ENCODE results near the gene OVCH2.
A peak's percentile ranks its signal among the peaks of the same experiment; 100 is the strongest.
"Not testable (repeated sequence)": the region's sequence is repeated elsewhere in the genome, so short reads cannot be mapped to it uniquely, and the experiment has no call there.

OVCH2 gene

DNA sequence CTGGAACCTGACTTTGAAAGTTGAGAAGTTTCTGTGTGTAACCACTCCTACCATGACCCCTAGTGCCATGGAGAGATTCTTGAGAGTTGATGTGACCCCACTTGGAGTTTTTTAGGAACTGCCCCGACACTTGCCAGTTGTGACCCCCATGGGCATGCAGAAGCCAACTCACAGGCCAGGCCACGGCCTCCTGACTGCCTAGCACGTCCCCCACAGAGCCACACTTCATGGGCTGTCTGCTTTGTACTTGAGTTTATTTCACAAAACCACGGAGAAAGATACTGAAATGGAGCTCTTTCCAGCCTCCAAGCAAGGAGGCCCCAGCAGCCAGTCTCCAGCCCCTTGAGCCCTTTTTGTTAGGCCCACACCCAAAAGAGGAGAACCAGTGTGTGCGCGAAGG lies 41.4 kb downstream of the OVCH2 start:
- DNase-seq (ENCODE audit: low spot score) = no peak
- TF ChIP-seq, protein P1, sequence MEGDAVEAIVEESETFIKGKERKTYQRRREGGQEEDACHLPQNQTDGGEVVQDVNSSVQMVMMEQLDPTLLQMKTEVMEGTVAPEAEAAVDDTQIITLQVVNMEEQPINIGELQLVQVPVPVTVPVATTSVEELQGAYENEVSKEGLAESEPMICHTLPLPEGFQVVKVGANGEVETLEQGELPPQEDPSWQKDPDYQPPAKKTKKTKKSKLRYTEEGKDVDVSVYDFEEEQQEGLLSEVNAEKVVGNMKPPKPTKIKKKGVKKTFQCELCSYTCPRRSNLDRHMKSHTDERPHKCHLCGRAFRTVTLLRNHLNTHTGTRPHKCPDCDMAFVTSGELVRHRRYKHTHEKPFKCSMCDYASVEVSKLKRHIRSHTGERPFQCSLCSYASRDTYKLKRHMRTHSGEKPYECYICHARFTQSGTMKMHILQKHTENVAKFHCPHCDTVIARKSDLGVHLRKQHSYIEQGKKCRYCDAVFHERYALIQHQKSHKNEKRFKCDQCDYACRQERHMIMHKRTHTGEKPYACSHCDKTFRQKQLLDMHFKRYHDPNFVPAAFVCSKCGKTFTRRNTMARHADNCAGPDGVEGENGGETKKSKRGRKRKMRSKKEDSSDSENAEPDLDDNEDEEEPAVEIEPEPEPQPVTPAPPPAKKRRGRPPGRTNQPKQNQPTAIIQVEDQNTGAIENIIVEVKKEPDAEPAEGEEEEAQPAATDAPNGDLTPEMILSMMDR (IDR thresholded peaks at IDR 0.05; ENCODE audit: extremely low read depth, missing control alignments) = no peak

DNA sequence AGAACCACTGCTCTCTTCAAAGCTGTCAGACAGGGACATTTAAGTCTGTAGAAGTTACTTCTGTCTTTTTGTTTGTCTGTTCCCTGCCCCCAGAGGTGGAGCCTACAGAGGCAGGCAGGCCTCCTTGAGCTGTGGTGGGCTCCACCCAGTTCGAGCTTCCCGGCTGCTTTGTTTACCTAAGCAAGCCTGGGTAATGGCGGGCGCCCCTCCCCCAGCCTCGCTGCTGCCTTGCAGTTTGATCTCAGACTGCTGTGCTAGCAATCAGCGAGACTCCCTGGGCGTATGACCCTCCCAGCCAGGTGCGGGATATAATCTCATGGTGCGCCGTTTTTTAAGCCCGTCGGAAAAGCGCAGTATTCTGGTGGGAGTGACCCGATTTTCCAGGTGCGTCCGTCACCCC lies 42.7 kb downstream of the OVCH2 start:
- DNase-seq (ENCODE audit: low spot score) = not testable (repeated sequence)

DNA sequence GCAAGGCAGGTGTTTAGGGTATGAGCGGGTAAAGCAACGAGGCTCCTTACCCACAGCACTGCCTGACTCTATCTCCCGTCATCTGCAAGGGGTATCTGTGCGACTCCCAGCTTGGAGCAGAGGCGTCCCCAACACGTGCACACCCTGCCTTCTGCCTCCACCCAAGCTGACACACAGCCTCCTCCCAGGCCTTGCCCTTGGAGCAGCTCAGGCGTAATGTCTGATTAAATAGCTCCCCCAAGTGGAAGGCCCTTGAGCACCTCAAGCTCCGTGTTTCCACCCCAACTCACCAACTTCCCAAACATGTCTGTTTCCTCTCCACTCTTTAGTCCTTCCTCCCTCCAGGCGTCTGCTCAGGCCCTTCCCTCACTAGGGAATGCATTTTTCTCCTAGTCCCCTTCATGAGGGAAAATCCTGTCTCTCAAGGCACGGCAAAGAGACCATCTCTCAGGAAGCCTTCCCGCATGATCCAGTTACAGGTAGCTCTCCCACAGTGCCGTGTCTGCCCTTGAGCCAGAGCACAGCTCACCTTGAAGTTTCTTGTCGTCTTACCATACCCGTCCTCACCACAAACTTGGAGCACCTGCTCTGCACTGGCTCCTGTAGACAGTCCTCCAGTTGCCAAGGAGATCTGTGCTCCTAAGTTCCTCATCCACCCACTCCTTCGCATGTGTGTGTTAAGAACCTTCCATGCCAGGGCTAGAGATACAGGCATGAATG lies 48.8 kb downstream of the OVCH2 start:
- peak; percentile 36 for DNase-seq (ENCODE audit: low spot score)
- TF ChIP-seq, protein P1 (IDR thresholded peaks at IDR 0.05; ENCODE audit: extremely low read depth, missing control alignments) = peak; percentile 32

DNA sequence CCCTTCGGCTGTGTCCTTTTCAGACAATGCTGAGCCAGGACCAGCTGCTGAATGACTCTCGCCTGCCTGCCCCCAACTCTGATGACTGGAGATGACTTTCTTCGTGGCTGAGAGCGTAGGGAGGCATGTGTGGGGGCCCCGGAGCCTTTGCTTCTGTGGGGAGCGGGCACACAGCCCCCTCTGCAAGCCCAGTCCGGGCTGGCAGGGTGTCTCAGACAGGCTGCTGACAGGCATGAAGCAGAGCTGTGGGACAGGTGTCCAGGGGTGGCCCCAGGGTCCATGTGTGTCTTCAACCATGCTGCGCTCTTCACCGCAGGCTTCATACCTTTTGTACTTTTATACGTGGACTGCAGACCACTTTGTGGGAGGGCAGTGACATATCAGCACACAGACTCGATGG lies 49.6 kb downstream of the OVCH2 start:
- TF ChIP-seq, protein P1 (IDR thresholded peaks at IDR 0.05; ENCODE audit: extremely low read depth, missing control alignments) = no peak
- no peak for DNase-seq (ENCODE audit: low spot score)

DNA sequence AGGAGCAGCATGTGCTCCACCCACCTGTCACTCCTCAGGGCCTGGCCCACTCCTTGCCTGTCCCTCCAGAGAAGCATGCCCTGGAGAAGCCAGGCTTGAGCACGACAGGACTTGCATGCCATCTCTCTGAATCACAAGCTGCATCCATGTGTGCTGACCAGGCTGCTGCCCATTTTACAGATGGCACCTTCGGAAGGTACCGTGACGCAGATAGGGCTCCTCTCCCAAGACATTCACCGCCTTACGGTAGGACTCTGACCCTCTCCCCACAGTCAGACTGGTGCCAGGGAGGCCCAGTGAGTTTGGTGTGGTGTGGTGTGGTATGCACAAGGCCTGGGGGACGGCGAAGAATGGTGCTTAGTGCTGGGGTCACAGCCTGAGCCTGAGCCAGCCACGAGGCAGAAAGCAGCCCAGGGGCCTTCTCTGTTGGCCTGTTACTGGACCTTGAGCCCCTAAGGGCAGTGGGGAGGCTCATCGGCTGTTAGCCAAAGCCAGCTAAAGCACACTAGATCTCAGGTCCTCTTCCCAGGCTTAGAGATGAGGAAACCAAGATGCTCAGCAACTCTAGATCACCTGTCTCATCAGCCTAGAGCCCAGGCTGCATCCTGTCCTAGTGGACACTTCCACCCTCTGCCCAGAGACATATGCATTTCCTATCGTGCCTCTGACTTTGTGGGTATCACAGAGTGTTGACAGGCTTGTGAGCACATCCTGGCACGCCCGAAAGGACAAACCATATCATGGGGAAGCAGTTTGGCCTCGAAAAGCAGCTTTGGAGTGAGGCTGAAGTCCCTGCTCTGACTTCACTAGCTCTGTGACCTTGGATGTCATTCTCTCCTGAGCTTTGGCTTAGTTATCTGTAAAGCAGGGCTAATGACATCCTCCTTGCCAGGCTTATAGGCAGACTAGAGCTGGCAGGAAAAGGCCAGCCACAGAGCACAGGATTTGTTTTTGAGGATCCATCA lies 50.7 kb downstream of the OVCH2 start:
- DNase-seq (ENCODE audit: low spot score) = no peak
- TF ChIP-seq, protein P1 (IDR thresholded peaks at IDR 0.05; ENCODE audit: extremely low read depth, missing control alignments) = no peak

DNA sequence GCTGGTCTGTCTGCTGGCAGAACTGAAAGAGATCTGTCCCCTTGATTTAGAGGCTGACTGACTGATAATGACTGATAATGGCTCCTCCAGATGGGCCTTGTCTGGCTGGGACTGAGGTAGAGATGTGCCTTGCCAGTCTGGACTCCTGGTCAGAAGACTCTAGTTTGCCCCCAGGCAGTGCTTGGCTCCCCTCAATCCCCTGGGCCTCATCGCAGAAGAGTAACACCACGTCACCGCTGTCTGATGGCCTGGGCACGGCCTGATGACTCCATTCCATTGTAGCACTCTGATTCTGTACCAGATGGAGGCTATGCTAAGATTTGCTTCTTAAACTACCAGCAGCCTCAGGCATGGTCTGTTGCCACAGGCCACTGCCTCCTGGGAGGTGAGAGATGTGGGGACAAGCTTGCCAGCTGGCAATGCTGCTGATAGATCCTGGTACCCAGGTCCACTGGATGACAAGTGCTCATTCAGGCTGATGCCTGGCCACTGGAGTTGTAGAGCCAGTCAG lies 52.0 kb downstream of the OVCH2 start:
- TF ChIP-seq, protein P1 (IDR thresholded peaks at IDR 0.05; ENCODE audit: extremely low read depth, missing control alignments) = no peak
- no peak for DNase-seq (ENCODE audit: low spot score)

DNA sequence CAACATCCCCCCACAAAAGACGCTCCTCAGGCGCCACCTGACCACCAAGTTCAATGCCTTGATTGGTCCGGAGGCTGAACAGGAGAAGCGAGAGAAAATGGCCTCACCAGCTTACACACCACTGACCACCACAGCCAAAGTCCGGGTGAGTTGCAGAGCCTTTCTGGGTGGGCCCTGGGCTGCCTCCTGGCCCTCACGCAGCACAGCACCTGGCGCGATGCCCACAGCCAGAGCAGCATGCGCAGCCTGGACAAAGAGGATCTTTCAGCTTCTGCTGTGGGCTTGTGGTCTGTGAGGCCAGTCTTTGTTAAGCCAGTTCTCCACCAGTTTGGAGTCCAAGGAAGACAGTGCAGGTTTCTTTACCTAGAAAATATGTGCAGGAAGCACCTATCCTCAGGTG lies 54.6 kb downstream of the OVCH2 start:
- DNase-seq (ENCODE audit: low spot score) = no peak

More for the DNA sequence above, 54.6 kb downstream of the OVCH2 start:
- TF ChIP-seq, protein P1 (IDR thresholded peaks at IDR 0.05; ENCODE audit: extremely low read depth, missing control alignments) = no peak
